ENCODE results near the gene MKNK2.
"Not testable (repeated sequence)": the region's sequence is repeated elsewhere in the genome, so short reads cannot be mapped to it uniquely, and the experiment has no call there.

MKNK2 gene

GRCh38 chr19:2043961-2044708, 6.9 kb downstream of the MKNK2 start:
- DNase-seq = no peak

GRCh38 chr19:2043251-2043641, 7.8 kb downstream of the MKNK2 start:
- DNase-seq = no peak

GRCh38 chr19:2042485-2043250, 8.4 kb downstream of the MKNK2 start:
- no peak for DNase-seq

GRCh38 chr19:2041683-2042484, 9.2 kb downstream of the MKNK2 start:
- DNase-seq = peak; percentile 84

GRCh38 chr19:2041433-2041682, 9.7 kb downstream of the MKNK2 start:
- no peak for DNase-seq

- no peak for DNase-seq
Observed at GRCh38 chr19:2040647-2041432, 10.2 kb downstream of the MKNK2 start.

- no peak for DNase-seq
Observed at GRCh38 chr19:2039959-2040646, 10.9 kb downstream of the MKNK2 start.

GRCh38 chr19:2039089-2039958, 11.7 kb downstream of the MKNK2 start:
- no peak for DNase-seq

GRCh38 chr19:2038284-2039088, 12.6 kb downstream of the MKNK2 start:
- DNase-seq = no peak

GRCh38 chr19:2037651-2038255, 13.3 kb downstream of the MKNK2 start:
- no peak for DNase-seq

- no peak for DNase-seq
Observed at GRCh38 chr19:2036424-2036823, 14.6 kb downstream of the MKNK2 start.

GRCh38 chr19:2035590-2035991, 15.5 kb downstream of the MKNK2 start:
- DNase-seq = no peak

GRCh38 chr19:2034729-2035589, 16.1 kb downstream of the MKNK2 start:
- no peak for DNase-seq

- not testable (repeated sequence) for DNase-seq
Observed at GRCh38 chr19:2034253-2034652, 16.8 kb downstream of the MKNK2 start.

- DNase-seq = no peak
Observed at GRCh38 chr19:2033825-2034159, 17.3 kb downstream of the MKNK2 start.

GRCh38 chr19:2033115-2033824, 17.8 kb downstream of the MKNK2 start:
- DNase-seq = no peak

- DNase-seq = peak; percentile 88
Observed at GRCh38 chr19:2032296-2032941, 18.6 kb downstream of the MKNK2 start.

- peak; percentile 79 for DNase-seq
Observed at GRCh38 chr19:2027361-2027760, 23.7 kb downstream of the MKNK2 start.

All from fibroblast of skin of scalp (primary cell).